Tibial artery (tissue), 4 donors: ENCODE data around the gene ACAT2.

ENCODE experiments used
- DNase-seq, 2 donors: peaks; one replicate each; pipeline ENCODE4 v3.0.0-alpha.2; 2019
- H3K27ac ChIP-seq, 2 donors: fragments of 200-600 bp; sonication (generic) in 1 of 2; 1 replicate in 1 of 2; 2 replicates in 1 of 2; pipeline ENCODE4 v1.5.1; 2018 to 2019; ENCODE audit warnings: mild to moderate bottlenecking in 1 of 2
- H3K27me3 ChIP-seq, 2 donors: fragments of 200-600 bp; sonication (generic) in 1 of 2; one replicate each; pipeline versions ENCODE4 v1.5.1 to v1.6.0; 2016 to 2019
- H3K36me3 ChIP-seq, 3 donors: fragments of 200-600 bp; sonication (generic) in 2 of 3; one replicate each; pipeline ENCODE4 v1.5.1; 2016 to 2019; ENCODE audit warnings: mild to moderate bottlenecking in 2 of 3
- H3K4me1 ChIP-seq, 4 donors: fragments of 200-600 bp; sonication (generic) in 2 of 4; 1 replicate in 3 of 4; 2 replicates in 1 of 4; pipeline ENCODE4 v1.5.1; 2016 to 2019
- H3K4me3 ChIP-seq, 2 donors: fragments of 200-600 bp; sonication (generic) in 1 of 2; 1 replicate in 1 of 2; 2 replicates in 1 of 2; pipeline ENCODE4 v1.5.1; 2018 to 2019; ENCODE audit warnings: mild to moderate bottlenecking in 2 of 2
- H3K9me3 ChIP-seq, 3 donors: fragments of 200-600 bp; sonication (generic) in 1 of 3; one replicate each; pipeline ENCODE4 v1.5.1; 2016 to 2019
- intact Hi-C: fragments of 100-400 bp; cut with DNase I; formaldehyde crosslinking; loops from one replicate; pipeline ENCODE4 v1.15.0; 2023; ENCODE audit warnings: low total_unique reads
- TF ChIP-seq, protein P1 (sequence below), 2 experiments: fragments of 200-600 bp in 1 of 2; fragments of 450-650 bp in 1 of 2; IDR thresholded peaks; one replicate each; pipeline ENCODE4 v1.5.1; 2017 to 2019; ENCODE audit warnings: antibody characterized with exemption in 2 of 2, mild to moderate bottlenecking in 1 of 2, moderate library complexity in 1 of 2

ACAT2 gene

DNA sequence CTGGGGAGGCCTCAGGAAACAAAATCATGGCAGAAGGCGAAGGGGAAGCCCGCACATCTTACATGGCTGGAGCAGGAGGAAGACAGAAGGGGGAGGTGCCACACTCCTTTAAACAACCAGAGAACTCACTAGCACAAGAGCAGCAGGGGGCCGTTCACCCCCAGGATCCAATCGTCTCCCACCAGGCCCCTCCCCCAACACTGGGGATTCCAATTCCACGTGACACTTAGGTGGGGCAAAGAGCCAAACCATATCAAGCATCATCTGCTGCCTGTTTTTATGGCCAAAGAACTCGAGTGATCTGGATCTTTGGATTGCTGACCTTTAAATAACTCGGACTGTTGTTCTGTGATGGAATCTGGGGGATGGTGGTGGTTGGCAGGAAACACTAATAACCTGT lies 66.2 kb downstream of the ACAT2 start:
- peak in 1 of 2 donors; percentile 24 for DNase-seq
- Histone ChIP-seq H3K27me3 (no peaks in the 10 kb centered on the region), H3K4me1 (peaks cover 0 to 18% (median 3%) of the 10 kb centered on the region in 4 donors), H3K4me3 (no peak overlapping the region), H3K9me3 (no peaks in the 10 kb centered on the region), H3K27ac (no peak overlapping the region), H3K36me3 (no peaks in the 10 kb centered on the region)
- intact Hi-C loops = no loop called here
- TF ChIP-seq, protein P1, sequence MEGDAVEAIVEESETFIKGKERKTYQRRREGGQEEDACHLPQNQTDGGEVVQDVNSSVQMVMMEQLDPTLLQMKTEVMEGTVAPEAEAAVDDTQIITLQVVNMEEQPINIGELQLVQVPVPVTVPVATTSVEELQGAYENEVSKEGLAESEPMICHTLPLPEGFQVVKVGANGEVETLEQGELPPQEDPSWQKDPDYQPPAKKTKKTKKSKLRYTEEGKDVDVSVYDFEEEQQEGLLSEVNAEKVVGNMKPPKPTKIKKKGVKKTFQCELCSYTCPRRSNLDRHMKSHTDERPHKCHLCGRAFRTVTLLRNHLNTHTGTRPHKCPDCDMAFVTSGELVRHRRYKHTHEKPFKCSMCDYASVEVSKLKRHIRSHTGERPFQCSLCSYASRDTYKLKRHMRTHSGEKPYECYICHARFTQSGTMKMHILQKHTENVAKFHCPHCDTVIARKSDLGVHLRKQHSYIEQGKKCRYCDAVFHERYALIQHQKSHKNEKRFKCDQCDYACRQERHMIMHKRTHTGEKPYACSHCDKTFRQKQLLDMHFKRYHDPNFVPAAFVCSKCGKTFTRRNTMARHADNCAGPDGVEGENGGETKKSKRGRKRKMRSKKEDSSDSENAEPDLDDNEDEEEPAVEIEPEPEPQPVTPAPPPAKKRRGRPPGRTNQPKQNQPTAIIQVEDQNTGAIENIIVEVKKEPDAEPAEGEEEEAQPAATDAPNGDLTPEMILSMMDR (IDR thresholded peaks at IDR 0.05) = no peak
